Mesendoderm (in vitro differentiated cells): ENCODE data around the gene PPP2R5E.
"Not testable (repeated sequence)": the region's sequence is repeated elsewhere in the genome, so short reads cannot be mapped to it uniquely, and the experiment has no call there.

Source experiments
- DNase-seq: peaks from one replicate; pipeline ENCODE4 v3.0.0; 2013
- H2AK5ac ChIP-seq: 2 replicates; pipeline ENCODE4 v1.6.1; 2013; ENCODE audit warnings: low read length, inconsistent platforms
- H2BK120ac ChIP-seq: 2 replicates; pipeline ENCODE4 v1.6.1; 2013; ENCODE audit warnings: low read depth, mild to moderate bottlenecking, low read length, moderate library complexity, mixed read lengths
- H2BK15ac ChIP-seq: replicated peaks from 2 replicates; pipeline ENCODE4 v1.6.1; 2013; ENCODE audit warnings: low read depth, mild to moderate bottlenecking, moderate library complexity
- H2BK5ac ChIP-seq: 2 replicates; pipeline ENCODE4 v1.6.1; 2013; ENCODE audit warnings: low read length, inconsistent platforms
- H3K18ac ChIP-seq: 2 replicates; pipeline ENCODE4 v1.6.1; 2013; ENCODE audit warnings: mild to moderate bottlenecking, low read length, mixed read lengths
- H3K23ac ChIP-seq: one replicate; pipeline ENCODE4 v1.6.1; 2013; ENCODE audit warnings: low read length
- H3K27ac ChIP-seq: 2 replicates; pipeline ENCODE4 v1.5.1; 2013; ENCODE audit warnings: low read depth, mild to moderate bottlenecking, inconsistent platforms, low read length, moderate library complexity
- H3K27me3 ChIP-seq: 2 replicates; pipeline ENCODE4 v1.6.1; 2013; ENCODE audit warnings: low read length, control low read depth, mild to moderate bottlenecking, inconsistent platforms; ENCODE audit not compliant: insufficient read depth, poor library complexity
- H3K36me3 ChIP-seq: 2 replicates; pipeline ENCODE4 v1.6.1; 2013; ENCODE audit warnings: low read length, inconsistent platforms; ENCODE audit not compliant: control insufficient read depth, insufficient read depth
- H3K4ac ChIP-seq: one replicate; pipeline ENCODE4 v1.6.1; 2013; ENCODE audit warnings: low read depth, mild to moderate bottlenecking, low read length, moderate library complexity
- H3K4me1 ChIP-seq: 2 replicates; pipeline ENCODE4 v1.6.1; 2013; ENCODE audit warnings: low read depth, low read length, inconsistent platforms; ENCODE audit not compliant: control insufficient read depth
- H3K4me2 ChIP-seq: 2 replicates; pipeline ENCODE4 v1.6.1; 2013; ENCODE audit warnings: low read length
- H3K4me3 ChIP-seq: 2 replicates; pipeline ENCODE4 v1.5.1; 2013; ENCODE audit warnings: mild to moderate bottlenecking, low read length
- H3K56ac ChIP-seq: one replicate; pipeline ENCODE4 v1.6.1; 2013; ENCODE audit warnings: low read length
- H3K79me1 ChIP-seq: 2 replicates; pipeline ENCODE4 v1.6.1; 2013; ENCODE audit warnings: low read length, inconsistent platforms
- H3K79me2 ChIP-seq: 2 replicates; pipeline ENCODE4 v1.6.1; 2013; ENCODE audit warnings: mild to moderate bottlenecking, low read length; ENCODE audit not compliant: control insufficient read depth, insufficient read depth
- H3K9ac ChIP-seq: 2 replicates; pipeline ENCODE4 v1.6.1; 2013; ENCODE audit warnings: low read length, inconsistent platforms
- H4K5ac ChIP-seq: one replicate; pipeline ENCODE4 v1.6.1; 2013; ENCODE audit warnings: low read length
- H4K8ac ChIP-seq: one replicate; pipeline ENCODE4 v1.6.1; 2013; ENCODE audit warnings: low read depth, mild to moderate bottlenecking, control low read depth, low read length, moderate library complexity
- WGBS: extraction: QIAGEN DNeasy Blood & Tissue Kit; methylation state at CpG from one replicate; pipeline ENCODE4 v1.1.7; 2013; ENCODE audit warnings: low lambda C conversion rate, missing lambda C conversion rate; ENCODE audit not compliant: insufficient coverage; ENCODE audit errors: extremely low coverage; 5-methylcytosine and 5-hydroxymethylcytosine counted together

PPP2R5E gene

GRCh38 chr14:63535918-63536317 lies 7.3 kb downstream of the PPP2R5E start:
- Histone ChIP-seq H4K8ac (no peak overlapping the region), H3K4ac (no peak overlapping the region), H2AK5ac (no peak overlapping the region), H3K79me1 (peaks cover 4% of the 10 kb centered on the region), H3K56ac (no peak overlapping the region), H3K4me1 (no peaks in the 10 kb centered on the region), H3K79me2 (peaks cover 26% of the 10 kb centered on the region), H2BK15ac (no peak overlapping the region), H3K4me2 (no peak overlapping the region), H3K23ac (no peak overlapping the region), H3K27ac (no peak overlapping the region), H3K9ac (no peak overlapping the region), H3K18ac (no peak overlapping the region), H3K36me3 (peaks cover 2% of the 10 kb centered on the region), H3K4me3 (no peak overlapping the region), H3K27me3 (no peaks in the 10 kb centered on the region), H2BK120ac (no peak overlapping the region), H4K5ac (no peak overlapping the region), H2BK5ac (no peak overlapping the region)
- no peak for DNase-seq

- H3K23ac ChIP-seq = no peak overlapping the region
- H3K79me1 ChIP-seq = peaks cover 4% of the 10 kb centered on the region
- no peak overlapping the region for H2BK120ac ChIP-seq
- no peak for DNase-seq
- H4K5ac ChIP-seq = no peak overlapping the region
- H3K27me3 ChIP-seq = no peaks in the 10 kb centered on the region
- H3K36me3 ChIP-seq = no peaks in the 10 kb centered on the region
- H4K8ac ChIP-seq = no peak overlapping the region
- no peak overlapping the region for H3K18ac ChIP-seq
- H3K4me1 ChIP-seq = no peaks in the 10 kb centered on the region
- no peak overlapping the region for H3K4ac ChIP-seq
- H2AK5ac ChIP-seq = no peak overlapping the region
- WGBS = no CpG with 5 or more reads among the region's 15 CpGs
- no peak overlapping the region for H3K4me2 ChIP-seq
- H2BK5ac ChIP-seq = no peak overlapping the region
- H3K56ac ChIP-seq = no peak overlapping the region
- no peak overlapping the region for H3K4me3 ChIP-seq
- H3K27ac ChIP-seq = no peak overlapping the region
- H3K79me2 ChIP-seq = peaks cover 28% of the 10 kb centered on the region
- no peak overlapping the region for H2BK15ac ChIP-seq
- no peak overlapping the region for H3K9ac ChIP-seq
These were observed 9.7 kb downstream of the PPP2R5E start for GRCh38 chr14:63533474-63533873.

GRCh38 chr14:63524537-63525155 lies 18.5 kb downstream of the PPP2R5E start:
- H3K4ac ChIP-seq = no peak overlapping the region
- no peak overlapping the region for H4K5ac ChIP-seq
- no peak overlapping the region for H3K27ac ChIP-seq
- no peaks in the 10 kb centered on the region for H3K4me1 ChIP-seq
- H2AK5ac ChIP-seq = no peak overlapping the region
- H3K4me2 ChIP-seq = no peak overlapping the region
- H3K23ac ChIP-seq = no peak overlapping the region
- H3K36me3 ChIP-seq = no peaks in the 10 kb centered on the region
- H3K79me2 ChIP-seq = peaks cover 22% of the 10 kb centered on the region
- H2BK5ac ChIP-seq = no peak overlapping the region
- H3K56ac ChIP-seq = no peak overlapping the region
- H2BK15ac ChIP-seq = no peak overlapping the region
- H3K4me3 ChIP-seq = no peak overlapping the region
- H2BK120ac ChIP-seq = no peak overlapping the region
- H3K79me1 ChIP-seq = peaks cover 15% of the 10 kb centered on the region
- no peak for DNase-seq
- no CpG with 5 or more reads among the region's 12 CpGs for WGBS
- H4K8ac ChIP-seq = no peak overlapping the region
- no peak overlapping the region for H3K9ac ChIP-seq
- H3K27me3 ChIP-seq = no peaks in the 10 kb centered on the region
- no peak overlapping the region for H3K18ac ChIP-seq

- Histone ChIP-seq H3K36me3 (no peaks in the 10 kb centered on the region), H2BK15ac (no peak overlapping the region), H3K4me3 (no peak overlapping the region), H4K8ac (no peak overlapping the region), H3K4ac (no peak overlapping the region), H3K56ac (no peak overlapping the region), H3K4me2 (no peak overlapping the region), H3K79me1 (peaks cover 13% of the 10 kb centered on the region), H3K4me1 (no peaks in the 10 kb centered on the region), H3K79me2 (peaks cover 18% of the 10 kb centered on the region), H3K18ac (no peak overlapping the region), H3K23ac (no peak overlapping the region), H4K5ac (no peak overlapping the region), H3K27ac (no peak overlapping the region), H2BK120ac (no peak overlapping the region), H2BK5ac (no peak overlapping the region), H3K27me3 (no peaks in the 10 kb centered on the region), H3K9ac (no peak overlapping the region), H2AK5ac (no peak overlapping the region)
- DNase-seq = no peak
- no CpG with 5 or more reads among the region's 4 CpGs for WGBS
These were observed 19.3 kb downstream of the PPP2R5E start for GRCh38 chr14:63523735-63524426.

- H3K4ac ChIP-seq, H4K8ac ChIP-seq, H2BK5ac ChIP-seq, H3K56ac ChIP-seq, H3K4me3 ChIP-seq, H3K9ac ChIP-seq, H3K27ac ChIP-seq, H2BK120ac ChIP-seq, H4K5ac ChIP-seq, H3K18ac ChIP-seq, H3K36me3 ChIP-seq, H3K4me2 ChIP-seq, H2AK5ac ChIP-seq, H3K4me1 ChIP-seq, H3K27me3 ChIP-seq, DNase-seq, H2BK15ac ChIP-seq, H3K23ac ChIP-seq: not testable (repeated sequence)
- no CpG with 5 or more reads among the region's 41 CpGs for WGBS
- Histone ChIP-seq H3K79me2 (peaks cover 17% of the 10 kb centered on the region), H3K79me1 (peaks cover 13% of the 10 kb centered on the region)
These were observed 20.7 kb downstream of the PPP2R5E start for GRCh38 chr14:63522511-63522910.

- Histone ChIP-seq H3K79me1 (peaks cover 6% of the 10 kb centered on the region), H3K4me3 (no peak overlapping the region), H3K9ac (no peak overlapping the region), H3K27me3 (no peaks in the 10 kb centered on the region), H3K27ac (no peak overlapping the region), H3K79me2 (peaks cover 23% of the 10 kb centered on the region), H4K5ac (no peak overlapping the region), H3K18ac (no peak overlapping the region), H3K4ac (no peak overlapping the region), H2AK5ac (no peak overlapping the region), H3K36me3 (no peaks in the 10 kb centered on the region), H2BK120ac (no peak overlapping the region), H4K8ac (no peak overlapping the region), H3K23ac (no peak overlapping the region), H3K4me1 (peaks cover 4% of the 10 kb centered on the region), H3K56ac (no peak overlapping the region), H2BK15ac (no peak overlapping the region), H3K4me2 (no peak overlapping the region), H2BK5ac (no peak overlapping the region)
- DNase-seq = no peak
- no CpG with 5 or more reads among the region's 2 CpGs for WGBS
These were observed 25.8 kb downstream of the PPP2R5E start for GRCh38 chr14:63517354-63517753.
